Measurements from ENCODE around the gene PATJ. TPM values are rescaled to one million over a fixed set of nuclear protein-coding genes. Genes with fewer than 3 reads are reported as not detected.

The PATJ gene
- total and polyA plus RNA-seq, 8 donors, result 27.6 to 58.8 (median 38.8) TPM

GRCh38 chr1:62025154-62025553, 282.9 kb downstream of the PATJ start:
- Histone ChIP-seq H3K27ac (no peak overlapping the region), H3K27me3 (no peaks in the 10 kb centered on the region), H3K9me3 (peaks cover 0 to 9% of the 10 kb centered on the region in 2 donors), H3K4me1 (no peaks in the 10 kb centered on the region), H3K4me3 (no peak overlapping the region), H3K36me3 (no peaks in the 10 kb centered on the region)
- ATAC-seq, result no peak
- intact Hi-C loops (cut with DNase I), result no loop called here
- TF ChIP-seq CTCF (IDR thresholded peaks at IDR 0.05), result no peak
- DNase-seq, result no peak

GRCh38 chr1:62025892-62026291, 283.6 kb downstream of the PATJ start:
- DNase-seq (no peak), ATAC-seq (no peak)
- intact Hi-C loops (cut with DNase I), result no loop called here
- Histone ChIP-seq H3K36me3 (no peaks in the 10 kb centered on the region), H3K4me3 (no peak overlapping the region), H3K27ac (no peak overlapping the region), H3K27me3 (no peaks in the 10 kb centered on the region), H3K9me3 (peaks cover 0 to 9% of the 10 kb centered on the region in 2 donors), H3K4me1 (no peaks in the 10 kb centered on the region)
- TF ChIP-seq CTCF (IDR thresholded peaks at IDR 0.05), result no peak

GRCh38 chr1:62029704-62030103, 287.4 kb downstream of the PATJ start:
- Histone ChIP-seq H3K27ac (no peak overlapping the region), H3K27me3 (no peaks in the 10 kb centered on the region), H3K4me1 (no peaks in the 10 kb centered on the region), H3K4me3 (no peak overlapping the region), H3K9me3 (peaks cover 0 to 9% of the 10 kb centered on the region in 2 donors), H3K36me3 (no peaks in the 10 kb centered on the region)
- ATAC-seq (no peak), DNase-seq (no peak)
- no peak for TF ChIP-seq CTCF (IDR thresholded peaks at IDR 0.05)
- intact Hi-C loops (cut with DNase I), result no loop called here

- H3K27ac ChIP-seq, result no peak overlapping the region
- intact Hi-C loops (cut with DNase I), result no loop called here
- H3K36me3 ChIP-seq, result no peaks in the 10 kb centered on the region
- TF ChIP-seq CTCF (IDR thresholded peaks at IDR 0.05), result no peak
- DNase-seq (no peak), ATAC-seq (no peak)
- H3K4me3 ChIP-seq, result no peak overlapping the region
- H3K4me1 ChIP-seq, result no peaks in the 10 kb centered on the region
- H3K9me3 ChIP-seq, result no peaks in the 10 kb centered on the region
- no peaks in the 10 kb centered on the region for H3K27me3 ChIP-seq
Observed at GRCh38 chr1:62034790-62035189, 292.5 kb downstream of the PATJ start.

GRCh38 chr1:62037274-62037673, 295.0 kb downstream of the PATJ start:
- ATAC-seq (no peak), DNase-seq (no peak)
- no peak overlapping the region for H3K4me3 ChIP-seq
- no peaks in the 10 kb centered on the region for H3K9me3 ChIP-seq
- no peak overlapping the region for H3K27ac ChIP-seq
- TF ChIP-seq CTCF (IDR thresholded peaks at IDR 0.05), result no peak
- no peaks in the 10 kb centered on the region for H3K4me1 ChIP-seq
- H3K36me3 ChIP-seq, result no peaks in the 10 kb centered on the region
- H3K27me3 ChIP-seq, result no peaks in the 10 kb centered on the region
- intact Hi-C loops (cut with DNase I), result no loop called here
